ENCODE data around the gene URI1. TPM values are rescaled to one million over a fixed set of nuclear protein-coding genes. Genes with fewer than 3 reads are reported as not detected.
A peak's percentile ranks its signal among the peaks of the same experiment; 100 is the strongest.
"Not testable (repeated sequence)": the region's sequence is repeated elsewhere in the genome, so short reads cannot be mapped to it uniquely, and the experiment has no call there.

The URI1 gene, protein sequence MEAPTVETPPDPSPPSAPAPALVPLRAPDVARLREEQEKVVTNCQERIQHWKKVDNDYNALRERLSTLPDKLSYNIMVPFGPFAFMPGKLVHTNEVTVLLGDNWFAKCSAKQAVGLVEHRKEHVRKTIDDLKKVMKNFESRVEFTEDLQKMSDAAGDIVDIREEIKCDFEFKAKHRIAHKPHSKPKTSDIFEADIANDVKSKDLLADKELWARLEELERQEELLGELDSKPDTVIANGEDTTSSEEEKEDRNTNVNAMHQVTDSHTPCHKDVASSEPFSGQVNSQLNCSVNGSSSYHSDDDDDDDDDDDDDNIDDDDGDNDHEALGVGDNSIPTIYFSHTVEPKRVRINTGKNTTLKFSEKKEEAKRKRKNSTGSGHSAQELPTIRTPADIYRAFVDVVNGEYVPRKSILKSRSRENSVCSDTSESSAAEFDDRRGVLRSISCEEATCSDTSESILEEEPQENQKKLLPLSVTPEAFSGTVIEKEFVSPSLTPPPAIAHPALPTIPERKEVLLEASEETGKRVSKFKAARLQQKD
- total RNA-seq, result 10 to 100 TPM; 43.1 to 51.1 TPM
- long read RNA-seq, donor 1, transcript URI1-202 (11 exons, 3,444 nt), result major isoform, 6 of 15 reads
- long read RNA-seq, donor 1, partial matches to known transcripts, result 2 of 15 reads
- long read RNA-seq, donor 1, other reads (novel, unspliced or antisense), result 3 of 15 reads
- long read RNA-seq, donor 2, partial matches to known transcripts, result 2 of 2 reads
- long read RNA-seq, donor 2, other reads (novel, unspliced or antisense), result 0 of 2 reads

- DNase-seq (ENCODE audit: low spot score), result peak; percentile 97
- intact Hi-C loops (cut with DNase I), result no loop called here
Measured at GRCh38 chr19:29941828-29942403, at the start of gene URI1. TSS of gene URI1 (plus strand) at chr19:29942239. CDS start at chr19:29942548, 309 bp downstream.

DNA sequence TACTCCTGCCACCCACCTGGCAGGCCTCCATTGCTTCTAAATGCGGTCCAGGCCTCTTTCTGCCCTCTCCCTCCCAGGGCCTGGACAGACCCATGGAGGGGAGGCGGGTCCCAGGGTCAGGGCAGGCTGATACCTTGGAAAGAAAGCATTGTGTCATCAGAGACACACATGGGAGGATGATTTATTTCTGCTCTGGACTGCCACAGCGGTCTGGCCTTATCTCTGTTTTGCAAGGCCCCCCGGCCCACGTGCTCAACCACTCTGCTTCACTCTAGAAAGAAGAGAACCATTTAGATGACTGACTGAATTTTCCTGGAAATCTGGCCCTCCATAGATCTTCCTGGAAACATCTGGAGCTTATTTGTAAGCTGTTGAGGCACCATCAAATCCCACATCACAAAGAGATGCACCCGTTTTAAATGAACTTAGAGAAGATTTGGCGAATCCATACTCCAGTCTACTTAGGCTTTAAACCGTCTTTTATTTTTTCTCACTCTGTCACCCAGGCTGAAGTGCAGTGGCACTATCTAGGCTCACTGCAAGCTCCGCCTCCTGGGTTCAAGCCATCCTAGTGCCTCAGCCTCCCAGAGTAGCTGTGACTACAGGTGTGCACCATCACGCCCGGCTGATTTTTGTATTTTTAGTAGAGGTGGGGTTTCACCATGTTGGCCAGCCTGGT lies 48.3 kb upstream of the URI1 start:
- peak; percentile 43 for DNase-seq (ENCODE audit: low spot score)
- intact Hi-C loops (cut with DNase I), result no loop called here

GRCh38 chr19:29896802-29897201 lies 45.2 kb upstream of the URI1 start:
- intact Hi-C loops (cut with DNase I), result no loop called here
- DNase-seq (ENCODE audit: low spot score), result no peak

GRCh38 chr19:29897466-29897865 lies 44.6 kb upstream of the URI1 start:
- intact Hi-C loops (cut with DNase I), result no loop called here
- no peak for DNase-seq (ENCODE audit: low spot score)

DNA sequence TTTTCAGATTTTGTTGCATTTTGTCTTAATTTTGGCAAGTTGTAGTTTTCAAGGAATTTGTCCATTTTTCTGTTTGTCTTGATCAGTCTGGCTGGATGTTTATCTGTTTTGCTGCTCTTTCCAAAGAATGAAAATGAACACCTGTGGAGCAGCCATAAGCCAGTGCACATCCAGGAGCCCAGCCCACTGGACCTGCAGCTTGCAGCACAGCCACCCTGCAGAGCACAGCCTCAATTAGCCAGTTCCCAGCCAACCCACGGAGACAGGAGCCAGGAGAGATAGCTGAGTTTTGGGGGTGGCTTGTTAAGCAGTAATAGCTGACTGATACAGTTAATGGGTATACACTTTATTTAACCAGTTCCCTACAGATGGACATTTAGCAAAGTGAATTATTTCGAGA lies 38.0 kb upstream of the URI1 start:
- intact Hi-C loops (cut with DNase I), result no loop called here
- DNase-seq (ENCODE audit: low spot score), result peak; percentile 12

- DNase-seq (ENCODE audit: low spot score), result no peak
- intact Hi-C loops (cut with DNase I), result no loop called here
Measured at GRCh38 chr19:29908963-29909944, 32.8 kb upstream of the URI1 start.

GRCh38 chr19:29914933-29915332 lies 27.1 kb upstream of the URI1 start:
- DNase-seq (ENCODE audit: low spot score), result no peak
- intact Hi-C loops (cut with DNase I), result no loop called here

DNA sequence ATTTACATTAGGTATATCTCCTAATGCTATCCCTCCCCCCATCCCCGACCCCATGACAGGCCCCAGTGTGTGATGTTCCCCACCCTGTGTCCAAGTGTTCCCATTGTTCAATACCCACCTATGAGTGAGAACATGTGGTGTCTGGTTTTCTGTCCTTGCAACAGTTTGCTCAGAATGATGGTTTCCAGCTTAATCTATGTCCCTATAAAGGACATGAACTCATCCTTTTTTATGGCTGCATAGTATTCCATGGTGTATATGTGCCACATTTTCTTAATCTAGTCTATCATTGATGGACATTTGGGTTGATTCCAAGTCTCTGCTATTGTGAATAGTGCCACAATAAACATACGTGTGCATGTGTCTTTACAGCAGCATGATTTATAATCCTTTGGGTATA lies 26.2 kb upstream of the URI1 start:
- DNase-seq (ENCODE audit: low spot score), result not testable (repeated sequence)

GRCh38 chr19:29917911-29918310 lies 24.1 kb upstream of the URI1 start:
- intact Hi-C loops (cut with DNase I), result loop anchor here in 1 of 2 donors (2.0 kb wide), 1 partner anchor 227 kb away; no protein-coding TSS in a partner anchor
- no peak for DNase-seq (ENCODE audit: low spot score)

More for the DNA sequence above, 26.2 kb upstream of the URI1 start:
- intact Hi-C loops (cut with DNase I), result not testable (repeated sequence)

DNA sequence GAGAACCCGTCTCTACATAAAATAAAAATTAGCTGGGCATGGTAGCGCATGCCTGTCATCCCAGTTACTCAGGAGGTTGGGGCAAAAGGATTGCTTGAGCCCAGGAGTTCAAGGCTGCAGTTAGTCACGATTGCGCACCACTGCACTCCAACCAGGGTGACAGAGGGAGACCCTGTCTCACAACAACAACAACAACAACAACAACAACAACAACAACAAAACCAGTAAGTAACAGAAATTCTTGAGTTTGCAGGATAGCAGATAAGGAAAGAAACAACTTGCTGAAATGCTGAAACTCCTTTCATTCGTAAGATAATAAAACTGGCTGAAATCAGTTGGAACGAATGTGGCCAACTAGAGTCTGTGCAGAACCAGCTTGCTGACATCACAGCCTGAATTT lies 23.1 kb upstream of the URI1 start:
- DNase-seq (ENCODE audit: low spot score), result no peak
- intact Hi-C loops (cut with DNase I), result loop anchor here in 1 of 2 donors (2.0 kb wide), 1 partner anchor 226 kb away; no protein-coding TSS in a partner anchor

GRCh38 chr19:29922972-29923371 lies 19.1 kb upstream of the URI1 start:
- intact Hi-C loops (cut with DNase I), result no loop called here
- no peak for DNase-seq (ENCODE audit: low spot score)

DNA sequence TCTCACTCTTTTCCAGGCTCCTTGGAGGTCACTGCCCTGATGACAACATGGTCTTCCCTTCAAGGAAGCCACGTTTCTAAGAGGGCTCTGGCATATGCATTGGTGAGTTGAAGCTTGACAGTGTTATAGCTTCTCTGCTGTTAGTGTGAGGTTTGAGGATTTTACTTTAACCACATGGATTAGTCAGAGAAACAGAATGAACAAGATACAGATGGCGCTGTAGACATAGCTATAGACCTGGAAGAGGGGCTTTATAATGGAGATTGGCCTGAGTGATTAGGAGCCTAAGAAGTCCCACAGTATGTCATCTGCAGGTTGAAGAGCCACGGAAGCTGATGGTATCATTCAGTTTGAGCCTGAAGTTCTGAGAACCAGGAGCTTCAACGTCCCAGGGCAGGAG lies 18.4 kb upstream of the URI1 start:
- no peak for DNase-seq (ENCODE audit: low spot score)
- intact Hi-C loops (cut with DNase I), result no loop called here

DNA sequence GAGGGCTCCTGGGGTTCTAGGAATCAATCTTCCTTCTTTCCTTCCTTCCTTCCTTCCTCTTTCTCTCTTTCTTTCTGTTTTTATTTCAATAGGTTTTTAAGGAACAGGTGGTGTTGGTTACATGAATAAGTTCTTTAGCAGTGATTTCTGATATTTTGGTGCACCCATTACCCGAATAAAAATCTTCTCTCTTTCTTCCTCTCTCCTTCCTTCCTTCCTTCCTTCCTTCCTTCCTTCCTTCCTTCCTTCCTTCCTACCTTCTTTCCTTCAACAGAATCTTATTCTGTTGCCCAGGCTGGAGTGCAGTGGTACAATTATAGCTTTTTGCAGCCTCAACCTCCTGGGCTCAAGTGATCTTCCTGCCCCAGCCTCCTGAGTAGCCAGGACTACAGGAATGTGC lies 16.0 kb upstream of the URI1 start:
- intact Hi-C loops (cut with DNase I), result no loop called here
- DNase-seq (ENCODE audit: low spot score), result no peak

DNA sequence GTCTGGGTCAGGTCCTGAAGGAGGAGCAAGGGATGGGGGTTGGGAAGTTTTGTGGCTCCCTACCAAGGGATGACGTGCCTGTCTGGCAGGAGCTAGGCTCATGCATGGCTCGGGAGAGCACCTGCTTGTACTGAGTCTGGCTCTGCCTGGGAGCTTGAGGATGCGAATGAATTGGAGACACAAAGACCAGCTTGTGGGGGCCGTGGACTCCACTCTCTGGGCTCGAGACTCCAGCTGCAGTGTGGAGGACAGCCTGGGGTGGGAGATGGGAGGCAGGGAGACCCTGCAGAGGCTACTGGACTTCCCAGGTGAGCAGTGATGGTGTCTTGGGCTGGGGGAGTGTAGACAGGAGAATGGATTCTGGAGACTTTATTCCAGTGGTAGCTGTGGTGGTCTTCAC lies 15.2 kb upstream of the URI1 start:
- intact Hi-C loops (cut with DNase I), result no loop called here
- no peak for DNase-seq (ENCODE audit: low spot score)

DNA sequence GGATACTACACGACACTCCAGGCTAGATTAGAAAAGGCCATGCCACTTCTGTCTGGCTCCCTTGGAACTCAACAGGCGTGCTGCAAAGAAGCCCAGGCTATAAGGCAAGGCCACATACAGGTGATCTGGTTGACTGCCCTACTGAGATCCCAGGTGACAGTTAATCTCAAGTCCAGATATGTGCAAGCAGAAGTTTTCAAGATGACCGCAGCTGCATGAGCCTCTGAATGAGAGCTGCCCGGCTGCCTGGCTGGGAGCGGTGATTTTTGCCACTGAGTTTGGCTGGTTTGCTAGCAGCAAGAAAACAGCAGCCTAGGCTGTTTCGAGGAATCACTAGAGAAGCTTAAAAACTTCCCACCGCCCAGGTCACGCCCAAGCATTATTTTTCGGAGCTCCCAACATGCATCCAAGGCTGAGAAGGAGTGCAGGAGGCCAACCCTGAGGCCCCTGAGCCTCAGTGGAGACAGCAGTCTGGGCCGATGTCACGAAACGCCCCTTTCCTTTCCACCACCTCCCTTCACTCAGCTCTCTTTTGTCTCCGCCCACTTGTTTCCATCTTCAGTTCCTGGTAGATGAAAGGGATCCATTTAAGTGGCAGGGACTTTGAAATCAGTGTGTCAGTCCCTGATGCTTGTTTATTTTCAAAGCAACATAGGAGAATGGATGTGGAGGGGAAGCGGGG lies 14.0 kb upstream of the URI1 start:
- DNase-seq (ENCODE audit: low spot score), result no peak
- intact Hi-C loops (cut with DNase I), result no loop called here

GRCh38 chr19:29928831-29929230 lies 13.2 kb upstream of the URI1 start:
- intact Hi-C loops (cut with DNase I), result no loop called here
- DNase-seq (ENCODE audit: low spot score), result no peak

GRCh38 chr19:29934257-29934656 lies 7.8 kb upstream of the URI1 start:
- DNase-seq (ENCODE audit: low spot score), result no peak
- intact Hi-C loops (cut with DNase I), result no loop called here

DNA sequence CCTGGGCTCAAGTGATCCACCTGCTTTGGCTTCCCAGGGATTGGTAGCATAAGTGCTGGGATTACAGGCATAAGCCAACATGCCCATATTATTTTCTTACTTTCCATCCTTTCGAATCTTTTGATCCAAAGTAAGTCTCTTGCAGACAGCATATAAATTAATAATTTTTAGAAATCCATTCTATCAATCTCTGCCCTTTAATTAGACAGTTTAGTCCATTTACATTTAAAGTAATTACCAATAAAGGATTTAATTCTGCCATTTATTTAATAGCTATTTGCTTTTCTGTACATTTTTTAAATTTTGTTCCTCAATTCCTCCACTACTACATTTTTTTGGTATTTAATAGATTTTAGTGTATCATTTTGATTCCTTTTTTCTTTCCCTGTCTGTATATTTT lies 7.3 kb upstream of the URI1 start:
- intact Hi-C loops (cut with DNase I), result no loop called here
- DNase-seq (ENCODE audit: low spot score), result no peak
